NCI-H1694 treated with DMSO at 0.1 percent for 48 hours (cell line): ENCODE measurements around the gene SLC30A4.
"Not testable (repeated sequence)": the region's sequence is repeated elsewhere in the genome, so short reads cannot be mapped to it uniquely, and the experiment has no call there.

Experiments used
- DNase-seq: peaks from one replicate; lab custom pipeline; 2025; lab: John Stamatoyannopoulos, UW

SLC30A4 gene

DNA sequence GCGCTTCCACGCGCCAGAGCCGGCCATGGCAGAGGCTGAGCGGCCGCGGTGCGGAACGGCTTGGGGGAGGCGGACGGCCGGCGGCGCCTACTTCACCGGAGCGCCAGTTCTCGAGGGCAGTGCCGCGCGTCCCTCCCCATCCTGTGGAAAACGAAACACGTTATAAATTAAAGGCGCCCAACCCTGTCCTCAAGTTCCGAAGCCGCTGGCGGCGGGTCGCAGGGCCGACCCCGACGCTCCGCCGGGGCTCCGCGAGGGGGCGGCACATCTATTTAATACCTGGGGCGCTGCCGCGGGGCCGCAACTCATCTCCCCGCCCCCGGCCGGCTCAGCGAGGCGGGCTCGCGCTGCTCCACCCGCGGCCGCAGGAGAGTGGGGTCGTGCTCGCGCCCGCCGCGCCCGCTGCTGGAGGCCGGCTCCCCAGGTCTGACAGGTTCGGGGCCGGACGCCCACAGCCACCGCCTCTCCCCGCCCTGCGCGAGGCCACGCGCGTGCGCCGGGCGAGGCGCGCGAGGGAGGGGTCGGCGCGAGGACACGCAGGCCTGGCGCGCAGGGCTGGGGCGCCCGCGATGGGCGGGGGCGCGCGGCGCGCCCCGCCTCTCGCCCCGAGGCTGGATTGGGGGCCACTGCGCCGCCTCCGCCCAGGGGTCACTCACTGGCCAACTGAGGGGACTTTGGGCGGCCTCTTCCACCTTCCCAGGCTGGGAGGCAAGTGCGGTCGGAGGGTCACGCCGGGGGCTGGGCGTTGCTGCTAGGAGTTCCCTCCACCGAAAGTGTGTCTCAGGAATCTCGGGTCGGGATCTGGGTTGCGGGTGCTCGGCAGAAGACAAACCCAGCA is at the start of gene SLC30A4:
Gene SLC30A4, minus strand, starts transcription at position 428 of the 838 bp plus-strand sequence. Its CDS starts 401 bp downstream, at position 27.
- no peak for DNase-seq

DNA sequence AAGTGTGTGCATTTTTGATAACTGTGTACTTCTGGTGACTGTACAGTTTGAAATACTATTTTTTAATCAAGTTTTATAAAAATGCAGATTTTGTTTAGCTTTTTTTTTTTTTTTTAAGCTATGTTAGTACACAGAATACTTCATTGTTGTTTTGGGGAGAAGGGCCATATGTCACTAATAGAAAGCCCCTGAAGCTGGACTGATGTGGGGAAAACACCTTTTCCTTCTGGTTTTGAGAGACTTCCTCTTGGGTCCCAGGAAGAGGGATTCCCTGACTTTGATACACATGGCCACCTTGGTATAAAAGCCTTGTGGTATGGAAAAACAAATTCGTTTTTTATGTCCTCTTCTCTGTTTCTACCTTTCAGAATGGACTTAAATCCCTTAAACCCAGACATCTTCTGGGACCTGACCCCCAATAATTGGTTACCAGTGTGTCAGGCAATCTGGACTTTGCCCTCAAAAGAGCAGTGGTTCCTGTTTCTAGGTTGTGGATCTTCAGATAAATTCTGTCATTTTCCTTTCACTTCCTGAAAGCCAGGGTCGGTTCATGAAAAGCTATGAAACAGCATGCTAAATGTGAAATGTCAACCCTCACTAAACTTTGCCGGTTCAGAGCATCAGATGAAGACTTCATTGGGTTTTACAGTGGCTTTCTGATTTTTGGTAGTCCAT is 33.5 kb upstream of the SLC30A4 start:
- DNase-seq, result no peak

DNA sequence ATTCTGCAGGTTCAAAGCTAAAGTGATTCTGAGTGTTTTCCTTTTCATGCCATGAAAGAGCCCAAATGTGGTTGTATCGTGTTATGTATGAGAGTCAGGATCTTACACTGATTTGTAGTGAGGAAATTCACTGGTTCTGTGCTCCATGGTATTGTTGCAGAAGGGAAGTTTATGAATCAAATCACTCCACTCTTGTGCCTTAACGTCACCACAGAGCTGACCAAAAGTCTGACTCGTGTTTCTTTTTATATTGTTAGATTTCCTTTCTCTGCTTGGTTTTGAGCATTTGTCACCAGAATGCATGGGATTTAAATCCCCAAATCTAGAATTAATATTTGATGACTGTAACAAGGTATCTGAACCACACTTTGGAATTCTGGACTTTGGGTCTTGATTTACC is 29.1 kb upstream of the SLC30A4 start:
- no peak for DNase-seq

DNA sequence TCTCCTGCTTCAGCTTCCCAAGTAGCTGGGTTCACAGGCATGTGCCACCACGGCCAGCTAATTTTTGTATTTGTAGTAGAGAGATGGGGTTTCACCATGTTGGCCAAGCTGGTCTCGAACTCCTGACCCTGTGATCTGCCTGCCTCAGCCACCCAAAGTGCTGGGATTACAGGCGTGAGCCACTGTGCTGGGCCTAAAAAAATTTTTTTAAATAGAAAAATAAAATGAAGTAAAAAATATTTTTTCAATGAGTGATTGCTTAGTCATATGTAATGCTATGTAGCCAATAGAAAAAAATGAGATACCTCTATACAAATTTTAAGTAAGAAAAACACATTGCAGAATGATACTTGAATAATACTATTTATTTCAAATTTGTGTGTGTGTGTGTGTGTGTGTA is 27.9 kb upstream of the SLC30A4 start:
- DNase-seq, result no peak

DNA sequence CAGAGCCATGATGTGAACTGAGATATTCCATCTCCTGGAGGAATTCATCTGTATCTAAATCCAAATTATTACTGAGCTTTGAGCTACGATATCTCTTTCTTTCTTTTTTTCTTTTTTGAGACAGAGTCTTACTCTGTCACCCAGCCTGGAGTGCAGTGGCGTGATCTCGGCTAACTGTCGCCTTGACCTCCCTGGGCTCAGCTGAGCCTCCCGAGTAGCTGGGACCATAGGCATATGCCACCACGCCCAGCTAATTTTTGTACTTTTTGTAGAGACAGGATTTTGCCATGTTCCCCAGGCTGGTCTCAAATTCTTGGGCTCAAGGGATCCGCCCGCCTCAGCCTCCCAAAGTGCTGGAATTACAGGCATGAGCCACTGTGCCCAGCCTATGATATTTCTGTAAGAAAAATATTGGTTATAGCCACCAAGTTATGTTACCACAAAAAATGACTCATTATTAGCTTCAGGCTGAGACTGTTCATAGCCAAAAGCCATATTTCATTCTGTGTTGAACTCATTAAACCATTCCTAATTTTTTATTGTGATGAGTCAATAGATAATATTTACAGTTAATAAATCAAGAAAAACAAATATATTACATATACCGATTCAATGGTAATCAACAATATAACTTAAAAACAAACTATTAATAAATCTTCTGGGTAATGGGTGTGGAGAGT is 27.1 kb upstream of the SLC30A4 start:
- DNase-seq, result no peak

- DNase-seq, result no peak
Observed at GRCh38 chr15:45548753-45549520, 26.4 kb upstream of the SLC30A4 start.

- no peak for DNase-seq
Observed at GRCh38 chr15:45546789-45547188, 24.2 kb upstream of the SLC30A4 start.

DNA sequence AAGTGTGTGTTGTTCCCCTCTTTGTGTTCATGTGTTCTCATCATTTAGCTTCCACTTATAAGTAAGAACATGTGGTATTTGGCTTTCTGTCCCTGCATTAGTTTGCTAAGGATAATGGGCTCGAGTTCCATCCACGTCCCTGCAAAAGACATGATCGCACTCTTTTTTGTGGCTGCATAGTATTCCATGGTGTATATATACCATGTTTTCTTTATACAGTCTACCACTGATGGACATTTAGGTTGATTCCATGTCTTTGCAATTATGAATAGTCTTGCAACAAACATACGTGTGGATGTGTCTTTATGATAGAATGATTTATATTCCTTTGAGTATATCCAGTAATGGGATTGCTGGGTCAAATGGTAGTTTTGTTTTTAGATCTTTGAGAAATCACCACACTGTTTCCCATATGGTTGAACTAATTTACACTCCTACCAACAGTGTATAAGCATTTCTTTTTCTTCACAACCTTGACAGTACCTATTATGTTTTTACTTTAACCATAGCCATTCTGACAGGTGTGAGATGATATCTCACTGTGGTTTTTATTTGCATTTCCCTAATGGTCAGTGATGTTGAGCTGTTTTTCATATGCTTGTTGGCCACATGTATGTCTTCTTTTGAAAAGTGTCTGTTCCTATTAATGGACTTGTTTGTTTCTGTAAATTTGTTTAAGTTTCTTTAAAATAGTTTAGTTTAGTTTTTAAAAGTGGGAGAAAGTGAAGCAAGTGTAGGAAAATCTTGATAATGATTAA is 21.9 kb upstream of the SLC30A4 start:
- no peak for DNase-seq

DNA sequence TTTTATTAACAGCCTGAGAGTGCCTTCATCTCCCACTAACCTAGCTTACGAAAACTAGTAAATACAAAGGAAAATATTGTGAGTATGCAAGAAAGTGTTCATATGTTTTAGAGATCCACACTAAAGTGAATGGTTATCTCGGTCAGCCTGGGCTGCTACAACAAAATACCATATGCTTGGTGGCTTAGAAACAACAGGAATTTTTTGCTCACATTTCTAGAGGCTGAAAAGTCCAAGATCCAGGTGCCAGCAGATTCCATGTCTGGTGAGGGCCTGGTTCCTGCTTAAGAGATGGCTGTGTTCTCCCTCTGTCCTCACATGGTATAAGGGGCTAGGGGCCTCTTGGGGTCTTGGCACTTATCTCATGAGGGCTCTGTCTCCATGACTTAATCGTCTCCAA is 20.5 kb upstream of the SLC30A4 start:
- DNase-seq, result no peak

GRCh38 chr15:45540531-45540930 is 18.0 kb upstream of the SLC30A4 start:
- no peak for DNase-seq

DNA sequence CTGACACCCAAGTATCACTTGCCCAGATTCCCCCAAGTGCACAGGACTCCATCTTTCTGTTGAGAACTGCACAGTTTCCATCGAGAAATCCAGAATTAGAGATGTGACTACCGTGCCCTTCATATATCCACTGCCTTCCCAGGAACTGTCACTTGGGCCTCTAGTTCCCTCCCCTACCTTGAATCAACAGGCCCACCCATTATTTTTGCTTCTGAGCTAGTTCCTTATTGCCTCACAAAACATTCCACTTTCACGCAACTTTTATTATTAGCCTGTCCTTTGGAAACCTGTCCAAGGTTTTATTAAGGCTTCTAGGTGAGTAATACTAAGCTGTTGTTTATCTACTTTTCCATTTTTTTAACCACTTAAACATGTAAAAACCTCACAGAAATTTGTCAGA is 17.1 kb upstream of the SLC30A4 start:
- DNase-seq, result no peak

DNA sequence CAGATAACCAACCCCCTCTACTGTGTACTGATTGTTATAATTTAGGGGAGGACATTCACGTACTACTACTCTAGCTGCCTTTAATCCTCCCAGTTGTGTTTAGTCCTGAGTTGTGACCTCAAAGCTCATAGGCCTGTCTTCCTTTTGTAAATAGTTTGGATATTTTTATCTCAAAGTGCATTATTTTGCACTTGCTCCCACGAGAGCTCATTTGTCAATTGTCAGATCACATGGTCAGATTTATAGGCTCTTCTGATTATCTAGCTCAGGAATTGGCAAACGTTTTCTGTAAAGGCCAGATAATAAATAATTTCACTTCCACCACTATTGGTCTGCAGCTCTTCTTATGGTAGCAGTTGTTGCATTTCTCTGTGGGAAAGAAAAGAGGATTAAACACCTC is 14.4 kb upstream of the SLC30A4 start:
- DNase-seq, result no peak

GRCh38 chr15:45535486-45536042 is 13.0 kb upstream of the SLC30A4 start:
- no peak for DNase-seq

- DNase-seq, result no peak
Observed at GRCh38 chr15:45534821-45535220, 12.3 kb upstream of the SLC30A4 start.

- DNase-seq, result not testable (repeated sequence)
Observed at GRCh38 chr15:45532892-45533291, 10.3 kb upstream of the SLC30A4 start.

- DNase-seq, result no peak
Observed at GRCh38 chr15:45529613-45530012, 7.1 kb upstream of the SLC30A4 start.

- no peak for DNase-seq
Observed at GRCh38 chr15:45527086-45527485, 4.5 kb upstream of the SLC30A4 start.

GRCh38 chr15:45523166-45523460 is 558 bp upstream of the SLC30A4 start:
- no peak for DNase-seq

DNA sequence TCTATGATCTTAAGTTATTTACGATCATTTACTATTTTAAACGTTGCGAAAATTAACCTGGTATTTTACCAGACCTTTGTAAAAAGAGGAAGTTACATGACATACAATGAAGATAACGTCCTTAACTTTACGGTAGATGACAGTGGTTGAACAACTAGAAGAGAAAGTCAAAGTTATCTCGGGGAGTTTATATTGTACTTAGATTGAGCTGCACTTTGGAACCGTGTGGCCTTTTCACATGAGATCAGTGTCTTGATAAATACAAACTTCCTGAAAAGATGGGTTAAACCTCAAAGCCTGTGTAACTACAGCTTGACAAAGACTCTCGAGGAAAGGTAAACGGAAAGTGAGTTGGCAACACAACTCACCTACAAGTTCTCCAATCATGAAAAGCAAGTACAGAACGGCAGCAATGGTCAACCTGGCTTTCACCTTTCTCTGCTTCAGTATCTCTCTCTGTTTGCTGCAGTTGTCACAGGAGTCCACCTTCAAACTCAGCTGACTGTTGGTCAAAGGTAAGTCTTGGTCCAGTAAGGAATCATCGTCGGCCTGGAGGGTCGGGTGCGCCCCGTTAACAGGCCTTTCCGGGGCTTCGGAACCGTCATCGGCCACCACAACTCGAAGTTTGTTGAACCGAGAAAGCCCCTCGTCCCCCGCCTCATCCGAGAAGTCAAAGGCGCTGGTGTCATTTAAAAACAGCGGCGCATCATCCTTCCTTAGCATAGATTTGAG is 793 bp downstream of the SLC30A4 start:
- no peak for DNase-seq

GRCh38 chr15:45510758-45511280 is 11.7 kb downstream of the SLC30A4 start:
- DNase-seq, result no peak
